Liver (tissue), 9 donors: Measurements from ENCODE around the gene PITPNM1. TPM values are rescaled to one million over a fixed set of nuclear protein-coding genes. Genes with fewer than 3 reads are reported as not detected.

Source experiments
- DNase-seq: peaks from one replicate; pipeline ENCODE4 v3.0.0-alpha.2; 2017; ENCODE audit warnings: low spot score
- H3K27ac ChIP-seq, 2 donors: one replicate each; pipeline ENCODE4 v1.7.0; 2013; ENCODE audit warnings: inconsistent platforms in 2 of 2, low read length in 2 of 2, control low read depth in 1 of 2, low read depth in 1 of 2, mild to moderate bottlenecking in 1 of 2
- H3K27me3 ChIP-seq, 4 donors: one replicate each; pipeline versions ENCODE4 v1.6.1 to v1.7.0; 2013; ENCODE audit warnings: low read length in 3 of 4, inconsistent platforms in 1 of 4, mild to moderate bottlenecking in 1 of 4, moderate library complexity in 1 of 4; ENCODE audit not compliant: control insufficient read depth in 4 of 4, insufficient read depth in 4 of 4
- H3K36me3 ChIP-seq, 4 donors: one replicate each; pipeline versions ENCODE4 v1.6.1 to v1.7.0; 2013; ENCODE audit warnings: low read length in 3 of 4, mild to moderate bottlenecking in 3 of 4, low read depth in 1 of 4, moderate library complexity in 1 of 4; ENCODE audit not compliant: control insufficient read depth in 4 of 4, insufficient read depth in 3 of 4
- H3K4me1 ChIP-seq, 4 donors: one replicate each; pipeline versions ENCODE4 v1.6.1 to v1.7.0; 2013; ENCODE audit warnings: low read length in 3 of 4, mild to moderate bottlenecking in 3 of 4, moderate library complexity in 1 of 4; ENCODE audit not compliant: control insufficient read depth in 4 of 4, insufficient read depth in 4 of 4
- H3K4me3 ChIP-seq, 3 donors: one replicate each; pipeline versions ENCODE4 v1.6.1 to v1.7.0; 2013; ENCODE audit warnings: low read length in 3 of 3, control low read depth in 1 of 3, low read depth in 1 of 3, mild to moderate bottlenecking in 1 of 3
- H3K9ac ChIP-seq, 2 donors: one replicate each; pipeline ENCODE4 v1.7.0; 2013; ENCODE audit warnings: low read length in 2 of 2, mild to moderate bottlenecking in 2 of 2, moderate library complexity in 2 of 2, control low read depth in 1 of 2, low read depth in 1 of 2
- H3K9me3 ChIP-seq, 4 donors: one replicate each; pipeline versions ENCODE4 v1.6.1 to v1.7.0; 2013; ENCODE audit warnings: low read length in 3 of 4; ENCODE audit not compliant: control insufficient read depth in 4 of 4
- EGR1 ChIP-seq, 2 donors: IDR thresholded peaks; 2 replicates each; pipeline ENCODE4 v1.6.1; 2016 to 2018; ENCODE audit warnings: antibody characterized with exemption in 2 of 2, low read depth in 2 of 2
- FOXA1 ChIP-seq: IDR thresholded peaks from 2 replicates; pipeline ENCODE4 v1.6.1; 2016; ENCODE audit warnings: antibody characterized with exemption
- FOXA2 ChIP-seq: IDR thresholded peaks from 2 replicates; pipeline ENCODE4 v1.6.1; 2016; ENCODE audit warnings: antibody characterized with exemption
- GABPA ChIP-seq, 2 donors: IDR thresholded peaks in 1 of 2; conservative IDR thresholded peaks in 1 of 2; 2 replicates each; pipeline ENCODE4 v1.6.1; 2016; ENCODE audit warnings: antibody characterized with exemption in 2 of 2, mild to moderate bottlenecking in 1 of 2, moderate library complexity in 1 of 2
- HNF4A ChIP-seq, 2 donors: conservative IDR thresholded peaks; 2 replicates each; pipeline ENCODE4 v1.6.1; 2016; ENCODE audit warnings: antibody characterized with exemption in 2 of 2, mild to moderate bottlenecking in 2 of 2
- HNF4G ChIP-seq: IDR thresholded peaks from 2 replicates; pipeline ENCODE4 v1.6.1; 2016; ENCODE audit warnings: antibody characterized with exemption
- JUND ChIP-seq, 2 donors: IDR thresholded peaks; 2 replicates each; pipeline ENCODE4 v1.6.1; 2016; ENCODE audit warnings: antibody characterized with exemption in 2 of 2
- NR2F2 ChIP-seq: IDR thresholded peaks from 2 replicates; pipeline ENCODE4 v1.6.1; 2016; ENCODE audit warnings: antibody characterized with exemption
- RAD21 ChIP-seq, 2 donors: IDR thresholded peaks; 2 replicates each; pipeline ENCODE4 v1.6.1; 2016; ENCODE audit warnings: antibody characterized with exemption in 2 of 2, mild to moderate bottlenecking in 2 of 2
- RXRA ChIP-seq, 2 donors: IDR thresholded peaks; 2 replicates each; pipeline ENCODE4 v1.6.1; 2017 to 2018; ENCODE audit warnings: antibody characterized with exemption in 2 of 2, mild to moderate bottlenecking in 1 of 2
- SP1 ChIP-seq: IDR thresholded peaks from 2 replicates; pipeline ENCODE4 v1.6.1; 2018; ENCODE audit warnings: antibody characterized with exemption, mild to moderate bottlenecking
- TAF1 ChIP-seq: conservative IDR thresholded peaks from 2 replicates; pipeline ENCODE4 v1.6.1; 2016; ENCODE audit warnings: antibody characterized with exemption, mild to moderate bottlenecking
- YY1 ChIP-seq: IDR thresholded peaks from 2 replicates; pipeline ENCODE4 v1.6.1; 2016; ENCODE audit warnings: antibody characterized with exemption, mild to moderate bottlenecking
- WGBS: extraction: QIAGEN DNeasy Blood & Tissue Kit; methylation state at CpG from one replicate; pipeline ENCODE4 v1.1.7; 2013; 5-methylcytosine and 5-hydroxymethylcytosine counted together
- polyA plus RNA-seq, 2 donors: library from polyadenylated mRNA; stranded (reverse) in 1 of 2; unstranded in 1 of 2; fragments of 200-250 nt in 1 of 2; fragments of >200 nt in 1 of 2; fragmentation: Nextera tagmentation in 1 of 2; extraction: Ambion mirVana in 1 of 2; gene quantifications; one replicate each; pipeline versions ENCODE4 v1.2.1 to v1.2.3, GENCODE V29; 2013 to 2015
- total RNA-seq, 2 donors: library from RNA; depleted of rRNA; stranded (reverse); fragments of >200 nt; gene quantifications; one replicate each; pipeline ENCODE4 v1.2.3, GENCODE V29; 2014
- TF ChIP-seq, protein P1 (sequence below): fragments of 150-350 bp; IDR thresholded peaks from 2 replicates; pipeline ENCODE4 v1.5.1; 2017; ENCODE audit warnings: improper control_type of control experiment, low read depth, low read length; ENCODE audit not compliant: missing input control
- TF ChIP-seq, protein P2 (sequence below): IDR thresholded peaks from 2 replicates; pipeline ENCODE4 v1.6.1; 2016; ENCODE audit warnings: antibody characterized with exemption
- TF ChIP-seq, protein P3 (sequence below): IDR thresholded peaks from 2 replicates; pipeline ENCODE4 v1.6.1; 2016; ENCODE audit warnings: antibody characterized with exemption
- TF ChIP-seq, protein P4 (sequence below): IDR thresholded peaks from 2 replicates; pipeline ENCODE4 v1.6.1; 2016; ENCODE audit warnings: antibody characterized with exemption, mild to moderate bottlenecking
- TF ChIP-seq, protein P5 (sequence below): IDR thresholded peaks from 2 replicates; pipeline ENCODE4 v1.6.1; 2016; ENCODE audit warnings: antibody characterized with exemption
- donor health status: healthy.
- donor health status: healthy.
- donor health status: healthy.
- donor health status: healthy.
- donor health status: healthy.

Gene PITPNM1
- total and polyA plus RNA-seq, 4 donors = 1.3 to 9.3 (median 5.1) TPM

- peak within 1 kb of the TSS; percentile 96 to 100 for H3K27ac ChIP-seq
- TF ChIP-seq EGR1 (IDR thresholded peaks at IDR 0.05; ENCODE audit: low read depth in 2 of 2) (no peak), TAF1 (peak; percentile 72), GABPA (IDR thresholded peaks at IDR 0.05 in 1 of 2, conservative IDR thresholded peaks at IDR 0.05 in 1 of 2) (peak in 1 of 2 donors; percentile 83), RXRA (IDR thresholded peaks at IDR 0.05) (peak in 1 of 2 donors; percentile 35), NR2F2 (peak; percentile 27), HNF4G (peak; percentile 1), RAD21 (IDR thresholded peaks at IDR 0.05) (no peak), JUND (IDR thresholded peaks at IDR 0.05) (no peak), FOXA2 (peak; percentile 70), FOXA1 (peak; percentile 28), SP1 (peak; percentile 99), HNF4A (conservative IDR thresholded peaks at IDR 0.05) (no peak), YY1 (peak; percentile 33)
- TF ChIP-seq, protein P1, sequence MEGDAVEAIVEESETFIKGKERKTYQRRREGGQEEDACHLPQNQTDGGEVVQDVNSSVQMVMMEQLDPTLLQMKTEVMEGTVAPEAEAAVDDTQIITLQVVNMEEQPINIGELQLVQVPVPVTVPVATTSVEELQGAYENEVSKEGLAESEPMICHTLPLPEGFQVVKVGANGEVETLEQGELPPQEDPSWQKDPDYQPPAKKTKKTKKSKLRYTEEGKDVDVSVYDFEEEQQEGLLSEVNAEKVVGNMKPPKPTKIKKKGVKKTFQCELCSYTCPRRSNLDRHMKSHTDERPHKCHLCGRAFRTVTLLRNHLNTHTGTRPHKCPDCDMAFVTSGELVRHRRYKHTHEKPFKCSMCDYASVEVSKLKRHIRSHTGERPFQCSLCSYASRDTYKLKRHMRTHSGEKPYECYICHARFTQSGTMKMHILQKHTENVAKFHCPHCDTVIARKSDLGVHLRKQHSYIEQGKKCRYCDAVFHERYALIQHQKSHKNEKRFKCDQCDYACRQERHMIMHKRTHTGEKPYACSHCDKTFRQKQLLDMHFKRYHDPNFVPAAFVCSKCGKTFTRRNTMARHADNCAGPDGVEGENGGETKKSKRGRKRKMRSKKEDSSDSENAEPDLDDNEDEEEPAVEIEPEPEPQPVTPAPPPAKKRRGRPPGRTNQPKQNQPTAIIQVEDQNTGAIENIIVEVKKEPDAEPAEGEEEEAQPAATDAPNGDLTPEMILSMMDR = no peak
- TF ChIP-seq, protein P2, sequence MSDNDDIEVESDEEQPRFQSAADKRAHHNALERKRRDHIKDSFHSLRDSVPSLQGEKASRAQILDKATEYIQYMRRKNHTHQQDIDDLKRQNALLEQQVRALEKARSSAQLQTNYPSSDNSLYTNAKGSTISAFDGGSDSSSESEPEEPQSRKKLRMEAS = peak; percentile 47
- TF ChIP-seq, protein P3, sequence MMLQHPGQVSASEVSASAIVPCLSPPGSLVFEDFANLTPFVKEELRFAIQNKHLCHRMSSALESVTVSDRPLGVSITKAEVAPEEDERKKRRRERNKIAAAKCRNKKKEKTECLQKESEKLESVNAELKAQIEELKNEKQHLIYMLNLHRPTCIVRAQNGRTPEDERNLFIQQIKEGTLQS = no peak
- TF ChIP-seq, protein P4, sequence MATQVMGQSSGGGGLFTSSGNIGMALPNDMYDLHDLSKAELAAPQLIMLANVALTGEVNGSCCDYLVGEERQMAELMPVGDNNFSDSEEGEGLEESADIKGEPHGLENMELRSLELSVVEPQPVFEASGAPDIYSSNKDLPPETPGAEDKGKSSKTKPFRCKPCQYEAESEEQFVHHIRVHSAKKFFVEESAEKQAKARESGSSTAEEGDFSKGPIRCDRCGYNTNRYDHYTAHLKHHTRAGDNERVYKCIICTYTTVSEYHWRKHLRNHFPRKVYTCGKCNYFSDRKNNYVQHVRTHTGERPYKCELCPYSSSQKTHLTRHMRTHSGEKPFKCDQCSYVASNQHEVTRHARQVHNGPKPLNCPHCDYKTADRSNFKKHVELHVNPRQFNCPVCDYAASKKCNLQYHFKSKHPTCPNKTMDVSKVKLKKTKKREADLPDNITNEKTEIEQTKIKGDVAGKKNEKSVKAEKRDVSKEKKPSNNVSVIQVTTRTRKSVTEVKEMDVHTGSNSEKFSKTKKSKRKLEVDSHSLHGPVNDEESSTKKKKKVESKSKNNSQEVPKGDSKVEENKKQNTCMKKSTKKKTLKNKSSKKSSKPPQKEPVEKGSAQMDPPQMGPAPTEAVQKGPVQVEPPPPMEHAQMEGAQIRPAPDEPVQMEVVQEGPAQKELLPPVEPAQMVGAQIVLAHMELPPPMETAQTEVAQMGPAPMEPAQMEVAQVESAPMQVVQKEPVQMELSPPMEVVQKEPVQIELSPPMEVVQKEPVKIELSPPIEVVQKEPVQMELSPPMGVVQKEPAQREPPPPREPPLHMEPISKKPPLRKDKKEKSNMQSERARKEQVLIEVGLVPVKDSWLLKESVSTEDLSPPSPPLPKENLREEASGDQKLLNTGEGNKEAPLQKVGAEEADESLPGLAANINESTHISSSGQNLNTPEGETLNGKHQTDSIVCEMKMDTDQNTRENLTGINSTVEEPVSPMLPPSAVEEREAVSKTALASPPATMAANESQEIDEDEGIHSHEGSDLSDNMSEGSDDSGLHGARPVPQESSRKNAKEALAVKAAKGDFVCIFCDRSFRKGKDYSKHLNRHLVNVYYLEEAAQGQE = peak; percentile 88
- TF ChIP-seq, protein P5, sequence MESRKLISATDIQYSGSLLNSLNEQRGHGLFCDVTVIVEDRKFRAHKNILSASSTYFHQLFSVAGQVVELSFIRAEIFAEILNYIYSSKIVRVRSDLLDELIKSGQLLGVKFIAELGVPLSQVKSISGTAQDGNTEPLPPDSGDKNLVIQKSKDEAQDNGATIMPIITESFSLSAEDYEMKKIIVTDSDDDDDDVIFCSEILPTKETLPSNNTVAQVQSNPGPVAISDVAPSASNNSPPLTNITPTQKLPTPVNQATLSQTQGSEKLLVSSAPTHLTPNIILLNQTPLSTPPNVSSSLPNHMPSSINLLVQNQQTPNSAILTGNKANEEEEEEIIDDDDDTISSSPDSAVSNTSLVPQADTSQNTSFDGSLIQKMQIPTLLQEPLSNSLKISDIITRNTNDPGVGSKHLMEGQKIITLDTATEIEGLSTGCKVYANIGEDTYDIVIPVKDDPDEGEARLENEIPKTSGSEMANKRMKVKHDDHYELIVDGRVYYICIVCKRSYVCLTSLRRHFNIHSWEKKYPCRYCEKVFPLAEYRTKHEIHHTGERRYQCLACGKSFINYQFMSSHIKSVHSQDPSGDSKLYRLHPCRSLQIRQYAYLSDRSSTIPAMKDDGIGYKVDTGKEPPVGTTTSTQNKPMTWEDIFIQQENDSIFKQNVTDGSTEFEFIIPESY = no peak
- peaks cover 8 to 44% (median 26%) of the 10 kb centered on the region in 4 donors for H3K4me1 ChIP-seq
- WGBS = under 1% methylated on average over 57 of the region's 57 CpGs
- peak; percentile 97 for DNase-seq
- peak within 1 kb of the TSS; percentile 57 to 92 for H3K9ac ChIP-seq
- H3K36me3 ChIP-seq = no peaks in the 10 kb centered on the region
- H3K27me3 ChIP-seq = no peaks in the 10 kb centered on the region
- H3K9me3 ChIP-seq = no peaks in the 10 kb centered on the region
- peak within 1 kb of the TSS; percentile 80 to 95 (median 84) for H3K4me3 ChIP-seq
Measured at GRCh38 chr11:67507864-67508485, 2.8 kb upstream of the PITPNM1 start, which contains the start of gene CDK2AP2. Gene CDK2AP2 (minus strand): TSS chr11:67508162. CDS start chr11:67508082, 80 bp downstream.
